ENCODE measurements around the gene RAB35. TPM values are rescaled to one million over a fixed set of nuclear protein-coding genes. Genes with fewer than 3 reads are reported as not detected.

Gene RAB35
- total RNA-seq, 1 donor from 2014 or later: 39.2 TPM

DNA sequence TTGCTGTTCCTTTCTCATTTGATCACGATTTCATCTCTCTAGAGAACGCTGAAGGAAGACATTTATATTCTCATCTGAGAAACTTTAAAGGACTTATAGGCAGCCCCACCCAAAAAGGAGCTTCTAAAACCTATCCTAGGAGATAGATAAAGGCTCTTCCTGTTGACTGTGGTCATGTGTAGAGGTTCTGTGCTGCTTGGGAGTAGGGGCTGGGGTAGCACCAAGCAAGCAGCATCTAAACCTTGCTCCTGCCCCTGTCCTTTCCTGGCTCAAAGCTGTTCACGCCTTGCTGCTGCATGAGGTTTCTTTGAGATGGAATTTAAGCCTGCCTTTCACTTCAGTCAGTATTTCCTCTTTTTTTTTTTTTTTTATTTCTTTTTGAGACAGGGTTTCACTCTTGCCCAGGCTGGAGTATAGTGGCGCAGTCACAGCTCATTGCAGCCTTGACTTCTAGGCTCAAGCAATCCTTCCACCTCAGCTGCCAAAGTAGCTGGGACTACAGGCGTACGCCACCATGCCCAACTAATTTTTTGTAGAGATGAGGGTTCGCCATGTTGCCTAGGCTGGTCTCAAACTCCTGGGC, 41.4 kb downstream of the RAB35 start:
- intact Hi-C loops (cut with DNase I): no loop called here
- H3K9me3 ChIP-seq: no peaks in the 10 kb centered on the region
- no peaks in the 10 kb centered on the region for H3K27me3 ChIP-seq
- H3K36me3 ChIP-seq: no peaks in the 10 kb centered on the region
- TF ChIP-seq, protein P1, sequence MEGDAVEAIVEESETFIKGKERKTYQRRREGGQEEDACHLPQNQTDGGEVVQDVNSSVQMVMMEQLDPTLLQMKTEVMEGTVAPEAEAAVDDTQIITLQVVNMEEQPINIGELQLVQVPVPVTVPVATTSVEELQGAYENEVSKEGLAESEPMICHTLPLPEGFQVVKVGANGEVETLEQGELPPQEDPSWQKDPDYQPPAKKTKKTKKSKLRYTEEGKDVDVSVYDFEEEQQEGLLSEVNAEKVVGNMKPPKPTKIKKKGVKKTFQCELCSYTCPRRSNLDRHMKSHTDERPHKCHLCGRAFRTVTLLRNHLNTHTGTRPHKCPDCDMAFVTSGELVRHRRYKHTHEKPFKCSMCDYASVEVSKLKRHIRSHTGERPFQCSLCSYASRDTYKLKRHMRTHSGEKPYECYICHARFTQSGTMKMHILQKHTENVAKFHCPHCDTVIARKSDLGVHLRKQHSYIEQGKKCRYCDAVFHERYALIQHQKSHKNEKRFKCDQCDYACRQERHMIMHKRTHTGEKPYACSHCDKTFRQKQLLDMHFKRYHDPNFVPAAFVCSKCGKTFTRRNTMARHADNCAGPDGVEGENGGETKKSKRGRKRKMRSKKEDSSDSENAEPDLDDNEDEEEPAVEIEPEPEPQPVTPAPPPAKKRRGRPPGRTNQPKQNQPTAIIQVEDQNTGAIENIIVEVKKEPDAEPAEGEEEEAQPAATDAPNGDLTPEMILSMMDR (IDR thresholded peaks at IDR 0.05): no peak
- H3K27ac ChIP-seq: no peak overlapping the region
- H3K4me1 ChIP-seq: no peaks in the 10 kb centered on the region
- no peak for DNase-seq (ENCODE audit: low spot score in 2 of 2)
- H3K4me3 ChIP-seq: no peak overlapping the region

DNA sequence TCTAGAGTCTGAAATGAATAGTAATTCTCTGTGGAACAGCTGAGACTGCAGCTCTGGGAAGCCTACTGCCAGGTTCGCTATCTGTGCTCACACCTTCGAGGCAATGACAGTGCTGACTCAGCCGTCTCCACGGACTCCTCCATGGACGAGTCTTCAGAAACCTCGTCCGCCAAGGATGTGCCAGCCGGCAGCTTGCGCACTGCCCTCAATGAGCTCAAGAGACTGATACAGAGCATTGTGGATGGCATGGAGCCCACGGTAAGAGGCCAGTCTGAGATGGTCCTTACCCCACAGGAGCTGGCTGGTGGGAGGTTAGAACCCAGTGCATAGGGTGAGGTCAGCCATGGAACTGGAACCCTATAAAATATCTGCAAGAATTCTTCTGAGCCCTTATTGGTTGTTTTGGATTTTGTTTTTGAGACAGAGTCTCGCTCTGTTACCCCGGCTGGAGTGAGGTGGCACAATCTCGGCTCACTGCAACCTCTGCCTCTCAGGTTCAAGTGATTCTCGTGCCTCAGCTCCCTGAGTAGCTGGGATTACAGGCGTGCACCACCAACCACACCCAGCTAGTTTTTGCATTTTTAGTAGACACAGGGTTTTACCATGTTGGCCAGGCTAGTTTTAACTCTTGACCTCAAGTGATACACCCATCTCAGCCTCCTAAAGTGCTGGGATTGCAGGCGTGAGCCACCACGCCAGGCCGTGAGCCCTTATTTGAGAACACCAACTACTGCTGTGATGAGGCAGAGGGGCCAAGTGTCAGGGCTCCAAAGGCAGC, 43.9 kb downstream of the RAB35 start:
- no peak for DNase-seq (ENCODE audit: low spot score in 2 of 2)
- Histone ChIP-seq H3K36me3 (no peaks in the 10 kb centered on the region), H3K4me3 (no peak overlapping the region), H3K9me3 (no peaks in the 10 kb centered on the region), H3K4me1 (no peaks in the 10 kb centered on the region), H3K27me3 (no peaks in the 10 kb centered on the region), H3K27ac (no peak overlapping the region)
- TF ChIP-seq, protein P1 (IDR thresholded peaks at IDR 0.05): no peak
- intact Hi-C loops (cut with DNase I): no loop called here

DNA sequence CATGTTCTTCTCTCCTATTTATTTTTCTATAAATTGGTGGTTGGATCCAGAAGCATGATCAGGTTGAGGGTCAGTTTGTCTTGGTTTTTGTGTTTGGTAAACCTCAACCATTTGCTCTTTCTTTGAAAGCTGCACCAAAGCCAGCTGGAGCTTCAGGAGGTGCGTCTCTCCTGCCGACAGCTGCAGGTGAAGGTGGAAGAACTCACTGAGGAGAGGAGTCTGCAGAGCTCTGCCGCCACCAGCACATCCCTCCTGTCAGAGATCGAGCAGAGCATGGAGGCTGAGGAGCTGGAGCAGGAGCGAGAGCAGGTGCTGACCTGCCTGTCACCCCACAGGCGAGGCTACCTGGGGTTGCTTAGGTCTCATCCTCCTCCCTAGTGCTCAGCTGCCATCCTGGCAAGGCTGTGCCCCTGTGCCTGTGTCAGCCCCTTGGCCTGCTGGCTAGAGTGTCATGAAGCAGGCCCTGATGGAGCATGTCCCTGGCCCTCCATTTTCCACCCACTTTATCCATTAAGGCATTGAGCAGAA, 45.0 kb downstream of the RAB35 start:
- Histone ChIP-seq H3K36me3 (no peaks in the 10 kb centered on the region), H3K9me3 (no peaks in the 10 kb centered on the region), H3K4me3 (no peak overlapping the region), H3K4me1 (no peaks in the 10 kb centered on the region), H3K27me3 (no peaks in the 10 kb centered on the region), H3K27ac (no peak overlapping the region)
- intact Hi-C loops (cut with DNase I): no loop called here
- DNase-seq (ENCODE audit: low spot score in 2 of 2): no peak
- TF ChIP-seq, protein P1 (IDR thresholded peaks at IDR 0.05): no peak

DNA sequence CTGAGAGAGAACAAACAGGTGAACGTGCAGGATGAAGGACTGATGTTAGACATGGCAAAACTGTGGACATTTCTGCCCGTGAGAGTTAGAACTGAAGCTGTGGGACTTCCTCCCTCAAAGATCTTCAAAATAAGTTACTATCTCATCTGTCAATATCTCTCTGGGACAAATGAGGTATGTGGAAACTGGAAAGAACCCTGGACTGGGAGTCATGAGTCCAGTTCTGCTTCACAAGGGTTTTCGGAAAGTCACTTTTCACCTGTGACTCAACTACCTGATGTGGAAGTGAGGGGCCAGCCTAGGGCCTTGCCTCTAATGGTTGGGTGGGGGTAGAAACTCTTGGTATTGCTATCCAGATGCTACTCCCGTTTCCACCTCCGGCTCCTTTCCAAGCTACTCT, 47.3 kb downstream of the RAB35 start:
- no peak for DNase-seq (ENCODE audit: low spot score in 2 of 2)
- Histone ChIP-seq H3K27ac (no peak overlapping the region), H3K27me3 (no peaks in the 10 kb centered on the region), H3K9me3 (no peaks in the 10 kb centered on the region), H3K4me1 (no peaks in the 10 kb centered on the region), H3K36me3 (no peaks in the 10 kb centered on the region), H3K4me3 (no peak overlapping the region)
- intact Hi-C loops (cut with DNase I): no loop called here
- TF ChIP-seq, protein P1 (IDR thresholded peaks at IDR 0.05): no peak

DNA sequence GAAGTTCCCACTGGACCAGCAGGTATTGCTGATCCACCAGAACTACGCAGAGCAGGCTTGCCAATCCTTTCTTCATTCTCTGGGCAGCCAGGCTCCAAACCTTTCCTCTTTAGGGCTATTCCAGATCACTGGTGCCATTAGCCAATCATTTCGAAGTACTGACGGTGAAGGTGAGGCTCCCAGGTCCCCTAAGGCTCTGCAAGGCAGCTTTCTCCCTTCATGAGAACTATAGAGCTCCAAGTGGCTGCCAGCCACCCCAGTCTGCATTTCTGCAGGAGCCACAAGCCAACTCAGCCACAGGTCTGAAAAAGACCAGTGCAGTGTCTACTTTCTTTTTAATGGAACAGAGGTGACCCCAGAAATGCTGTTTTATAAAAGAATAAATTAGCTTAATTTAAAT, 48.7 kb downstream of the RAB35 start:
- H3K27ac ChIP-seq: no peak overlapping the region
- TF ChIP-seq, protein P1 (IDR thresholded peaks at IDR 0.05): no peak
- H3K36me3 ChIP-seq: no peaks in the 10 kb centered on the region
- H3K4me3 ChIP-seq: no peak overlapping the region
- H3K27me3 ChIP-seq: no peaks in the 10 kb centered on the region
- no peaks in the 10 kb centered on the region for H3K4me1 ChIP-seq
- DNase-seq (ENCODE audit: low spot score in 2 of 2): no peak
- no peaks in the 10 kb centered on the region for H3K9me3 ChIP-seq
- intact Hi-C loops (cut with DNase I): no loop called here
